Measurements from ENCODE around the gene TMEM238L.
A peak's percentile ranks its signal among the peaks of the same experiment; 100 is the strongest.

TMEM238L gene

DNA sequence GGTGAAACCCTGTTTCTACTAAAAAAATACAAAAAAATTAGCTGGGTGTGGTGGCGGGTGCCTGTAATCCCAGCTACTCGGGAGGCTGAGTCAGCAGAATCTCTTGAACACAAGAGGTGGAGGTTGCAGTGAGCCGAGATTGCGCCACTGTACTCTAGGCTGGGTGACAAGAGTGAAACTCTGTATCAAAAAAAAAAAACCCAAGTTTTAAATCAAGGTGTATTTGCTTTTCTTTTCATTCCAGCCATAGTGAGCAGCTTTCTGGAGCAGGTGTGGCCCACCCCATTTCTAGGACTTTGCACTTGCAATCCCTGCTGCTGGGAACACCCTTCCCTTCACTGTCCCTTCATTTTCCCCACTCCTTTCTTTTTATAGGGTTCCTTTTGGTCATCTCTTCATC lies 28.8 kb downstream of the TMEM238L start:
- no peak for DNase-seq

DNA sequence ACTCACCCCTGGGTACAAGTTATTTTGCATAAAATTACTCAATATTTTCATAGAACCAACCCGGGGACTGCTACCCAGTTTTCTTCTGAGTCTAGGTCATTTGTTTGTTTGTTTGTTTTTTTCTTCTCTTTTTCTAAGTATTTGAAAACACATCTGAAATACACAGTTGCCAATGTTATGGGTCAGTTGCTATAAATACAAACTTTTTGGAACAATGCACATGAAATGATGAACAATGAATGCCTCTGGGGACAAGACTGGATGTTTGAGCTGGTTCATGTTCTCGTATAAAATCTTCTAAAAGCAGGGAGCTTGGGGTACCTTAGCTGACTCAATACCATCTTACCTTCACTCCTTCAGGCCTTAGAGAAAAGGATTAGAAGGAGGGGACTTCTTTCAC lies 30.5 kb downstream of the TMEM238L start:
- DNase-seq, result no peak

DNA sequence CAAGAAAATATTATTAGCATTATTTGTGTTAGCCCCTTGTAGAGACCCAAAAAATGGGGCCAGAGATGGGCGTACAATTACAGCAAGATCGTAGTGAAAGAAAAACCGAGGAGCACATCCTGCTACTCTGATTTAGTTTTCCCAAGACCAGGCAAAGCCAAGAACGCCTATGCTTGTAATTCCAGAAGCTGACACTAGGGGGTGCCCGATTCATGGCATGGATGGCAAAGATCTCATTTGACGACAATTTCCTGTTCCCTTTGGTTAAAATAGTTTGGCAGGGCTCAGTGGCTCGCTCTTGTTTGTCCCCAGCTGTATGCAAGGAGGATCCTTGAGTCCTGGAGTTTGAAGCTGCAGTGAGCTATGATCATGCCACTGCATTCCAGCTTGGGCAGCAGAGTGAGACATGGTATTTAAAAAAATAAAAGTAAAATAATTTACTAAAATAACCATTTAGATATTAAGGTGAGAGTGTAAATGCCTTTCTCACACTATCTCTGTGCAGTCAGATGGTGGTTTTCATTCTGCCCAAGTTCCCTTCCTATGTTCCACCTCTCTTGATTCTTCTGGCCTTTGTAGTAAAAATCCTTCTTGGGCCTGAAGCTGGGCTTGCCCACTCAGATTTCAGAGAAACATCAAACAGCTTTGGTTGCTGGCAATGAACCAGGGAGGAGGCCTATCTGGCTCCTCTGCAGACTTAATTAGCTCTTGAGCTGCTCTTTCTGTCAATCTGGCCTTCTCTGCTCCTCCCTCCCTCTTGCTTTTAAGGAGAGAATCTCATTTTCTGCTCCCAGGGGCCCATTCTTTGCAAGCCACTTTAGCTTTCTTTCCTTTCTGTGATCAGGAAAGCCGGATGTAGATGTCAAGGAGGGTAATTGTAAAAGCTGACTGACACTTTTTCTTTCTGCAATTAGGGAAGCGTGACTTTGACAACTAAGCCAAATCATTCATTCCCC lies 31.2 kb downstream of the TMEM238L start:
- peak in 2 of 51 donors; percentile 5 to 9 for DNase-seq

DNA sequence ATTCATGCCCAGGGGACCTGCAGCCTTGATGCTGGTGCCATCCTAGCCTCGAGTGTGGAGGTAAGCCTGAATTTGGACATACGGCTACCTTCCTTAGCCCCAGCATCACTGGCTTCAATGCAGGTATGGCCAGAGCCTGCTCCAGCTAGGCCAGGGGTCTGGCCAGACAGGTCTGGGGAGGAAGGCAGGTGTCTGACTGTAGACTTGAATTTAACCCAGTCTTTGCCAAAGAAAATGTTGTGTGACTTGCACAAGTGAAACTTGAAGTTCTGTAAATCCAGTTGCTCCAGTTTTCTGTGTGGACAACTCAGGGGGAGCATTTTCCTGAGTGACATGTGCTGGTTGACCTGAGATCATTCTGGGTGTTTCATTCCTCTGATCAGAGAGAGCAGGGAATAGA lies 32.8 kb downstream of the TMEM238L start:
- no peak for DNase-seq

DNA sequence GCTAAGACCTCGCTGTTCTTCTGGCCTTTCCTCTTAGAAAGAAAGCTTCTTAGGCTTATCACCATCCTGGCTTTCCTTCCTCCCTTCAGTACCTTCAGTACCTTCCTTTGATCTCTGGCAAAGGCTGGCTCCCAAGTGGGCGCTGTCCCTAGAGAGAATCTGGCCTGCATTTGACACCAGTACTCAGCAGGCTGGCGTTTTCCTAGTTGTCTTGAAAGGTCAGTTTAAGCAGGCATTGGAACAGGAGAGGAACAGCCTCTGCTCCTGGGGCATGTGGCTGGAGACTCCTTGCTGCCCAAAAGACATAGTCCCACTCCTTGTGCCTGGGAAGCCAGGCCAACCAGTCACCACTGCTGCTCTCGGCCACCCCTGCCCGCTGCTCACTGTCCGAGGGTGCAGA lies 34.1 kb downstream of the TMEM238L start:
- DNase-seq, result no peak

DNA sequence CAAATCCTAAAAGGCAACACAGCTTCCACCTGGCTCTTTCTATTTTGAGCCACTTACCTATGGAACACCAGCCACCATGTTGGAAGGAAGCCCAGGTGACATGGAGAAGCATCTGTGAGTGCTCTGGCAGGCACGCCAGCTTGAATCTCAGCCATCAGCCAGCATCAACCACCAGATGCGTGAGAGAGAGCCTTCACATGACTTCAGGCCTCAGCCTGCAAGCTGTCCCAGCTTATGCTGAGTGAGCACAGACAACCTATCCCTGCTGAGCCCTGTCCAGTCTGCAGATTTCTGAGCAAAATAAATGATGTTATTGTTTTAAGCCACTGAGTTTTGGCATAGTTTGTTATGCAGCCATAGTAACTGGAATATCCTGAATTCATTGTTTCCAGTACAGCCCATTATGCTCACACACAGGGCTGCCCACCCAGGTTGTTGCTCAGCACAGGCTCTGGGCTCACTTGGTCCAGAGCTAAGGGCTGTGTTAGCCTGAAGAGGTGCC lies 35.1 kb downstream of the TMEM238L start:
- DNase-seq, result peak in 12 of 51 donors; percentile 15 to 65 (median 37)

DNA sequence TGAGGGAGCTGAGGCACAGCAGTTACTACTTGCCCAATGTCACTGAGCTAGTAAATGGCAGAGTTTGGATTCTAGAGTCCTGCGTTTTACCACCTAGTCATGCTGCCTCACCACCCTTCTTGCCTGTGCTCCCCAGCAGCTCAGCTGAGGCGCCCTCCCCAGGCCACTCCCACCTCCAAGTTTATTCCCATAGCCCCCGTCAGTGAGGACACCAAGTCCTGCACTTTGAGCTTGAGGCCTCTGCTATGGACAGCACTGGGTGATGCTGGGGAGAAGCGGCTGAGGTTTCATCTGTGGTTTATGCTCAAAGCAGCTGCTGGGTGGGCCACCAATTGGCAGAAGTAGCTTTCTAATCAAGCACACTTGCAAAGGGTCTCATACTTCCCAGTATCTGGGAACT lies 36.7 kb downstream of the TMEM238L start:
- DNase-seq, result no peak

DNA sequence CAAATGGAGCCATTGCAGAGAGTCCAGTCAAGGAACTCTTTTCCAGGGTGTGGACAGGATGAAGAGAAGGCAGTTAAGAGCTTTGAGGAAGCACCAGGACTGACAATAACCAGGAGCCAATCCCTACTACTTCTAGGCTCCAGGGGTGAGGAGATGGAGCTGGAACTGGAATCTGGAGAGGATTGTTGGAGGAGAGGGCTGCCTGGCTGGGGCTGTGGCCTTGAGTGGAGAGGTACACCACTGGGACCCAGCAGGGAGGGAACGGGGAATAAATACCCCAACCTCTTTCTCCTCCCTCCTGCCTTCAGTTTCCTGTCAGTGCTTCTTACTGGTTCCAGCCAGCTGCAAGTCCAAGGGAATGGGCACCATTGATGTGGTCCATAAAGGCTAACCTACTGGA lies 41.9 kb downstream of the TMEM238L start:
- DNase-seq, result no peak

DNA sequence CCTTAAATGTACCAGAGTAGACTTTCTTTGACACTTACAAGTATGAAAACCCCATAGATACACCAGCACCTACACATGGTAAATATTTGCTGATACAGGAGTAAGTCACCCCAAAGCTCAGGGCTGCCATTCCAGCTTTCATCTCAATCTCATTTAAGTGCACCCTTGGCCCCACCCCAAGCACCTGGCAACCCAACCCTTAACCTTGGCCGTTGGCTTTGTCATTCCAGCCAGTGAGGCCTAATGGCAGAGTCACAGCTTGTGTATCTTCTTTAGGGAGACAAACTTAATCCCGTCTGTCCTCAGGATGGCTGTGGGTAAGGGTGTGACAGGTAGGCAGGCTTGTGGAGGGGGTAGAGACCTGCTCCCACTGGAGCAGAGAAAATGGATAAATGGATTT lies 42.6 kb downstream of the TMEM238L start:
- no peak for DNase-seq

DNA sequence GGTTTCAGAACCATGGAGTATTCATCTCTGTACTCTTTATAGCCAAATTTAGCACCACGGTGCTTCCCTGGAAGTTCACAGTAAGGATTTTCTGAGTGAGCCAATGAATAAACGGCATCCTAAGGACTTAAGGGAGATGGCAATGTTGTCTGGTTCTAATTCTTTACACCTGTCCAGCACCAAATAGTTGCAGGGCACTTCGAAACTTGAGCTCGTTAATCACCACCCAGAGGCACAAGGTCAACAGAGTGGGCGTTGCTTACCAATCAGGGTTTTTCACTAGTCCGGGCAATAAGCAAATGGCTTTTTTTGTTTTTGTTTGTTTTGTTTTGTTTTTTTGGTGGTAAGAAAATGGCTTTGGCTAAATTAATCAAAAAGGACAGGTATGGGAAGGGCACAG lies 45.8 kb downstream of the TMEM238L start:
- no peak for DNase-seq

DNA sequence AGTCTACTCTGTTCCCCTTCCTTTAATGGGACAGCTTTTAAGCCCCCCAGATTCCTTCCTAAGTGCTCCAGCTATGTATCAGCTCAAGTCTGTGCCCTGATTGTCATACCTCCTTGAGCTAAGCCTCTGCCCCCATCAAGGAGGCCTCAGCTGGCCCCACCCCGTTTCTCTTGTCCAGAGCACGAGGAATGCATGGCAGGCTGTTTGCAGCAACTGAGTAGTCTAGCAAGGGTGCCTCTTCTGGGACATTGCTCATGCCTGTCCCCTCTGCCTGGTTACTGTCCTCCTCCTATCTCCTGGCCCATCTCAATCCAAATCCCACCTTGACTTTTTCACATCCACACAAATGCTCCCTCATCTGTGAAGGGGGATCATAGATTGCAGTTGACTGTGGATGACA lies 46.3 kb downstream of the TMEM238L start:
- DNase-seq, result no peak

DNA sequence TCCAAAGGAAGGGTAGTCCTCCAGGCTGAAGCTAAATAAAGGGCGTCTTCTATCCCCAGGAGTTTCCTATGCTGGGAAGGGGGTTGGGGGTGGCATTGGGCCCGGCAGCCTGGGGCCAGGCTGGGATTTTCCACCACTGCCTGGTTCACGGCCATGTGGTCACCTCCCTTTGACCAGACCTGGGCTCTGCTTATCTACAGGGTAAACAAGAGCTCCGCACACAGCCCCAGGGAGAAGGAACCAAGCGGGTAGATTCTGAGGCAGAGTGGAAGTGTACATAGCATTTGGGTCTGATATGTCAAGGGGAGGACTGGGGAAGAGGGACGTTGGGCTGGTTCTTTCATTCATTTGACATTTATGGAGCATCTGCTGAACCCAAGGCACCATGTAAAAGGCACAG lies 46.8 kb downstream of the TMEM238L start:
- DNase-seq, result no peak

DNA sequence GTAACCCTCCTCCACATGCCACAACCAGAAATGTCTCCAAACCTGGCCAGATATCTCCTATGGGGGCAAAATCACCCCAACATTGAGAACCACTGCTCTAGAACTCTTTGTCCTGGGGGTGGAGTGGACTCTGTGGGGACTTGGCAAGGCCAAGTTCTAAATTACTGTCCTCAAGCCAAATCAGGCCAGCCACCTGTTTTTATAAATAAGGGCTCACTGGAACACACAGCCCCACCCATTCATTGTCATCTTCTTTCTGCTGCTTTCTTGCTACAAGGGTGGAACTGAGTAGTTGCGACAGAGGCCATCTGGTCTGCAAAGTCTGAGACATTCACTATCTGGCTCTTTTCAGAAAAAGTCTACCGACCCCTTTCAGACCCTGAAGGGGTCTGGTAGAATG lies 47.3 kb downstream of the TMEM238L start:
- no peak for DNase-seq

DNA sequence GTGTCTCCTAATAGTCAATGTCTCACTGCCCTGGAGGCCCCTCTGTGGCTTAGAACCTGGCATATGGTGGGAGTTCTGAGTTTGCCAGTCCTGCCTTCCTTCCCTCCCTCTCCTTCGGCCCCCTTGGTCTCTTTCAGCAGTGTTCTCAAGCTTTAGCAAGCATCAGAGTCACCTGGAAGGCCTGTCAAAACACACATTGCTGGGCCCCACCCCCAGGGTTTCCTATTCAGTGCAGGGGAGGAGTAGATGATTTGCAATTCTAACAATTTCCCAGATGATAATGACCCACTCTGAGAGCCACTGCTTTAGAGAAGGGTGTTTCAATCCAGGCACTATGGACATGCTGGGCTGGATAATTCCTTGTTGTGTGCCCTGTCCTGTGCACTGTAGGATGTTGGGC lies 47.7 kb downstream of the TMEM238L start:
- no peak for DNase-seq

DNA sequence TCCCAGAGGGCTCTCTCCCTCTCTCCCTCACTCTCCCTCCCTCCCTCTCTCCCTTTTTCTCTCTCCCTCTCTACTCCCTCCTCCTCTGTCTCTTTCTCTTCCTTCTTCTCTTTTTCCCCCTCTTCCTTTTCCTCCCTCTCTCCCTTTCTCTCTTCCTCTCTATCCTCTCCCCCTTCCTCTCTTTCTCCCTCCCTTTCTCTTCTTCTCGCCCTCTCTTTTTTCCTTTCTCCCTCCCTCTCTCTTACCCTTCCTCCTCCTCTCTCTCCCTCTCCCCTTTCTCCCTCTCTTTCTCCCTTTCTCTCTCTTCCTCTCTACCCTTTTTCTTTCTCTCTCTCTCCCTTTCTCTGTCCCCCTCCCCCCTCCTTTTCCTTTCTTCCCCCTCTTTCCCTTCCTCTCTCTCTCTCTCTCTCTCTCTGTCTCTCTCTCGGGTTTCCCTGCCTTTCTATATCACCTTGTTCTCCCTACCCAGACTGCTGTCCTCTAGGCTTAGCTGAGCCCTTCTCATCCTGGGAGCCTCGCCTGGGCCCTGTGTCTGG lies 48.2 kb downstream of the TMEM238L start:
- DNase-seq, result no peak

DNA sequence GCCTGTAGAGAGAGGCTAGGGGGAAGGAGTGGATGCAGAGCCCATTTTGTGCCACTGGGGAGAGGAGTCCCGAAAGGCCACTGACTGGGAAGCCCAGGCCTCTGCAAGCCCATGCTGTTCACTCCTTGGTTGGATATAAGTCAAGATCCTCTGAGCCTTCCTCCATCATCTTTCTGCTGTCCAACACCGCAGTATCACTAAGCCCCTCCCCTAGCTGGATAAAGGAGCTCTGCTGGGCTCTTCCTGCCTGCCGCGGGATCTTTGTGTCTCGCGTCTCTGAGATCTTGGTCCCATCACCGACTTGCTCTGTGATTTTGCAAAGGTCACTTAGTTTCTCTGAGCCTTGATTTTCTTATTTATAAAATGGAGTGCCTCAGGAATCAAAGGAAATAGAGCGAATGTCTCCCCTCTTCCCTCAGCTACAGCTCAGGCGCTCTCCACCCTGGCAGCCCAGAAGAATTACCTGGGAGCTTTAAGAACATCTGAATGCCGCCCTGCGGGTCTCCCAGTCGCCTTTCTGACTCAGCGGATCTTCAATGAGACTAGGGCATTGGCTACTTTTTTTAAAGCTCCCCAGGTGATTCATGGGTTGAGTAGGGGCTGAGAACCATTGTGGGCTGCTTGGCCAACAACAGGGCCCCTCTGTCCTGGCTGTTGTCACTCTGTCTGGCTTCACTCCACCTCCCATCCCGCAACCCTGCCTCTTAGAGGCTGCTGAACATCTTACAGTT lies 48.9 kb downstream of the TMEM238L start:
- DNase-seq, result no peak

DNA sequence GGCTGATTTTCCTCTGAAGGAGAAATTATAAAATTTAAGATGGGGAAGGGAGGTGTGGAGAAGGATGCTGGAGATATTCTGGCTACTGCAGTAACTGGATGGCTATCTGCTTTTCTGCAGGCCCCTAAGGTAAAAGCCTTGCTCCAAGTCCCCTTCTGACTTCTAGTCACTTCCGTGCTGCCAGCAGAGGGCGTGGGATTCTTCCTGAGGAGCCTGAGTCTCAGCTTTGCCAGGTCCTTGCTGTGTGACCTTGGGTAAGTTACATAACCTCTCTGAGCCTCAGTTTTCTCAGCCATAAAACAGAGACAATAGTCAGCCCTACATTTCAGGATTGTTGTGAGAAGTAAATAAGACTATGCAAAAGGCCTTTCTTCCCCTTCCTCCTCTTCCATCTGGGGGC lies 49.8 kb downstream of the TMEM238L start:
- peak in 2 of 51 donors; percentile 5 to 6 for DNase-seq

DNA sequence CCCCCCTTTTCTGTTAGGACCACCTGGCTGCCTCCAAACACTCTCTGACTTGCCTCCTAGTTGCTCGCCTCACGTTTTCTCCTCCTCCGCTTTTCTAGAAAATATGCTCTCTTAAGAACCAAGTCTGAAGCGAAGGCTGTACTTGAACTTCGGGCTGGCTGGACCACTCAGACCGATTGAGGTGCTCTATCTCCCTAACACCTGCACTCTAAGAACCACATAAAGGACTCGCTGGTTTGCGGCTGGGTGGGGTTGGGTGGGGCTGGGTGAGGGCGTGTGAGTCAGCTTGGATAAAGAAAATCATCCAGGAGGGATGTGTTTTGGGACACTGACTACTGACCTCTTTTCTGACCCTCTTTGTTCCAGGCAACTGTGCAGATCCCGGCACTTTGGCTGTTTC lies 51.2 kb downstream of the TMEM238L start:
- DNase-seq, result no peak

DNA sequence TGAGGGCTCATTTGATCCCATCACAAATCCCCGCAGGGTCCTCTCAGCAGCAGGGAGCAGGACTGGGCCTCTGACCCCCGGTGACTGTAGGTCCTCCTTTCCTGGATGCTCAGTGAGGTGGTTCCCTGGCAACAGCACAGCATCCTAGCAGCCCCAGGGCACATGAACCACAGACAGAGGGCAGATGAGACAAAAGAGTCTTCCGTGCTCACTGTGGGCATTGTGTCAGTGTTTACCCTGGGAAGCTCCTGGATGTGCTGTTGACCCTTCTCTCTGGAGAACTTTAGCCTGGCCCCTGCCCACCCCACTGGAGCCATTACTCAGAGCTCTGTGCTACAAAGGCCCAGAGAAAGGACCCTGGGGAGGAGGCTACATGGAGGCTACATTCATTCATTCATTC lies 52.3 kb downstream of the TMEM238L start:
- DNase-seq, result no peak

DNA sequence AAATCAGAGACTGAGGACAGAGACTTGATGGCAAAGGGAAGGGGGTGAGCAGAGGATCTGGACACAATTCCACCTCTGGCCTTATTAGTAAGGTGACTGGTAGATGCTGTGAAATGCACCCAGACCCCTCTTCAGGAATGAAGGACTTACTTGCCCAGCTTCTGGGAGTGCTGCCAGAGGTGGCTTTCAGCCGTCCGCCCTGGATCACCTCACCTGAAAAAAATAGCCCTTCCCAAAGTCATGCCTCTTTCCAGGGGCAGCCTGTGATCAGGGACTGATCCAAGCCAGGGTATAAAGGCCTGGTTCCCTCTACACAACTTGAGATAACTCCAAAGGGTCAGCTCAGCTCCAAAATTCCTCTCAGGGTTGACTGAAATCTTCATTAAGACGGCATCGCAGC lies 53.7 kb downstream of the TMEM238L start:
- no peak for DNase-seq

DNA sequence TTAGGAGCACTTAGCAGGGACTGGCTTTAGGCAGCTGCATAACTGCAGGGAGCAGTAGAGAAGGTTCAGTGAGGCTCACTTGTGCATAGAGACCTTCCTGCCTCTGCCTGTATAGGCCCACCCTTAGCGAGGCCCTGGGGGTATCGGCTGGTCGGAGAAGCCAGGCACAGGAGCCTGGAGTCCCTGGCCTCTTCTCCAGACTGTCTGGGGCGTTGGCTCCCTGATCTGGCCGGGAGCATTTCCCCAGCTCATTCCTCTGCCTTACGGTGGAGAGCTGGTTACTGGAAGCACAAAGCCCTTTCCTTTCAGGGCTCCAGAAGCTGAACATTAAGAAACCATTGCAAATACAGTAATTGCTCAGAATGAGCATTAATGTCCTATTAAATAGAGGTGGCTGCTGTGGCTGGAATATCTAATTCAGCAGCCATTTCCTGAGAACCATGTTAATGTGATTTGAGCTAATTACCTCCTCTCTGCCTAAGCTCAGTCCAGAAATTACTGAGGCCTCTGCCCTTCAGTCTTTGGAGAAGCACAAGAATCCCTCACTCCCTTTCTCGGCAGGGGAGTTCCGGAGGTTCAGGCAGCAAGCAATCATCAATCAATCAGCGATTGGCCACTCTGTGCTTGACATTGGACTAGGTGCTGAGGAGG lies 55.2 kb downstream of the TMEM238L start:
- no peak for DNase-seq

DNA sequence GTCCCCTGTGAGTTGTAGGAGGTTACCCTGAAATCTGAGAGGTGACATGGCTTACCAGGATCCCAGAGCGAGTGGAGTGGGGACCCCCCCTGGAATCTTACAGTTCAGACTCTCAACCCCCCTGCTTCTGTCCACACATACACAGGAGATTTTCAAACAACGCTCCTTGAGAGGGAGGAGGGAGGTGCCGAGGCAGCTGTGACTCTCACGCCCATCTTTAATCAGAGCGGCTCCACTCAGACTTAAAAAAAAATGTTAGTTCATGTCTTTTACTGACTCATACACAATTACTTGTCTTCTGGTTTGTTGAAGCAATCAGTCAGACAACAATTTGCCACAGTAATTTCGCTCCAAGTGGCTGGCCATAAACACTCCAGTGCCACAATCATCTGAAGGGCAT lies 58.7 kb downstream of the TMEM238L start:
- DNase-seq, result no peak
